GM03348 (cell line): Measurements from ENCODE around the gene DDX43.
"Not testable (repeated sequence)": the region's sequence is repeated elsewhere in the genome, so short reads cannot be mapped to it uniquely, and the experiment has no call there.

Experiments
- DNase-seq: peaks from one replicate; pipeline ENCODE4 v3.0.0; 2012; ENCODE audit warnings: low spot score

The DDX43 gene

DNA sequence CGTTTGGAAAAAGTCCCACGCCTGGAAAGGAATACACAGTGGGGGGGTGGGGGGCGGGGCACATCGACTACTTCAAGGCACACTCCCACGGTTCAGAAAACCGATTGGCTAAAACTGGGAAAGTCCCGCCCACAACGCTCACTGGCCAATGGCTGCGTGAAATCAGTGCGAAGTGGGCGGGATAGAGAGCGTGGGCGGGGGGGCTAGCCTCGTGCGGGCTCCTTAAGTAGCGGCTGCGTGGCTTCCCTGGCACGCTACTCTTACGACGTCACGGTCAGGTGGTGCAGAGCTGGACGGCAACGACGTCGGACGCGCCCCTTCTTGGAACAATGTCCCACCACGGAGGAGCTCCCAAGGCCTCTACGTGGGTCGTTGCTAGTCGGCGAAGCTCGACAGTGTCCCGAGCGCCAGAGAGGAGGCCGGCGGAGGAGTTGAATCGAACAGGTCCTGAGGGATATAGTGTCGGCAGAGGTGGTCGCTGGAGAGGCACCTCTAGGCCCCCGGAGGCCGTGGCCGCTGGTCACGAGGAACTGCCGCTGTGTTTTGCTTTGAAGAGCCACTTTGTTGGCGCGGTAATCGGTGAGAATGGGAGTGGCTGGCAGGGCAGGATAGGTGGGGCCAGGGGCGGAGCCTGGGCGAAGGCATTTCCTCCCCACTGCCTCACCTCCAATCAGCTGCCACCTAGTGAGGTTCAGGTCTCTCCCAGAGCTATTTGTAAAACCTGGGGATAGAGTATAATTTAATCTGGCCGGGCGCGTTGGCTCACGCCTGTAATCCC, at the start of gene DDX43:
Gene DDX43 (plus strand): TSS at position 252 of the 778 bp plus-strand sequence. CDS start 78 bp downstream, at position 330.
- peak; percentile 9 for DNase-seq

DNA sequence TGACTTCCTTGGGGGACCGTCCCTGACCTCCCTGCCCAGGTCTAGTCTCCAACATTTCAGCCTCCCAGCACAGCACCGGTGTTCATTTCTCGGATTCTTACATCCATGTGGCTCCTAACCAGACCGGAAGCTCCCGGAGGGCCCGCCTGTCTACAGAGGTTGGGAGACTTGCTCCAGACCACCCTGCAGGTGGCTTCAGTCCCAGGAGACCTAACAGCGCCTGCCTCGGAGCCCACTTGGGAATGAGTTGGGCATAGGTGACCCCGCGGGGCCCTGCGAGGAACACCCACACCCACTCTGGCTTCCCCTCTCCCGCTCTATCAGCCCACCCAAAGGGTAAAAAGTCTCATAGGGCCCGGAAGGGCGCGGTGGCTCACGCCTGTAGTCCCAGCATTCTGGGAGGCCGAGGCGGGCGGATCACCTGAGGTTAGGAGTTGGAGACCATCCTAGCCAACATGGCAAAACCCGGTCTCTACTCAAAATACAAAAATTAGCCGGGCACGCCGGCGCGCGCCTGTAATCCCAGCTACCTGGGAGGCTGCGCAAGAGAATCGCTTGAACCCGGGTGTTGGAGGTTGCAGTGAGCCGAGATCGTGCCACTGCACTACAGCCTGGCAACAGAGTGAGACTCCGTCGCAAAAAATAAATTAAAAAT, 46.0 kb upstream of the DDX43 start:
- DNase-seq: no peak

DNA sequence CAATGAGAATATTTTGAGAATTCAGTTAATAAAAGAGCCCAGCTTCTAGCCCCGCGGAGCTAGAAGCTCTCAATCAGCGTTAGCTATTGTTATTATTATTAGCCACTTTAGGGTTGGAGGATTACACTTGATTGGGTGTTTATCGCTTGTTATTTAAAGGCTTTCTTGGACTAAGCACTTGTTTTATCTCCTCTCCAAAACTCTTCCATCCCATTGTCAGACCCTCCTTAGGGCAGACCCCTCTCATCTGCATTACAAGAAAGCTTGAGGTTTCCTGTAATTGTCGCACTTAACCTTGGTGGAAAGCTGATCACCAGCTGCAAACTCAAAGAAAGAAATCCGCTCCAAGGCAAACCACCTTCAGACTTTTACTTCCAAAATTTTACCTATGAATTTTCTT, 45.3 kb upstream of the DDX43 start:
- DNase-seq: no peak

DNA sequence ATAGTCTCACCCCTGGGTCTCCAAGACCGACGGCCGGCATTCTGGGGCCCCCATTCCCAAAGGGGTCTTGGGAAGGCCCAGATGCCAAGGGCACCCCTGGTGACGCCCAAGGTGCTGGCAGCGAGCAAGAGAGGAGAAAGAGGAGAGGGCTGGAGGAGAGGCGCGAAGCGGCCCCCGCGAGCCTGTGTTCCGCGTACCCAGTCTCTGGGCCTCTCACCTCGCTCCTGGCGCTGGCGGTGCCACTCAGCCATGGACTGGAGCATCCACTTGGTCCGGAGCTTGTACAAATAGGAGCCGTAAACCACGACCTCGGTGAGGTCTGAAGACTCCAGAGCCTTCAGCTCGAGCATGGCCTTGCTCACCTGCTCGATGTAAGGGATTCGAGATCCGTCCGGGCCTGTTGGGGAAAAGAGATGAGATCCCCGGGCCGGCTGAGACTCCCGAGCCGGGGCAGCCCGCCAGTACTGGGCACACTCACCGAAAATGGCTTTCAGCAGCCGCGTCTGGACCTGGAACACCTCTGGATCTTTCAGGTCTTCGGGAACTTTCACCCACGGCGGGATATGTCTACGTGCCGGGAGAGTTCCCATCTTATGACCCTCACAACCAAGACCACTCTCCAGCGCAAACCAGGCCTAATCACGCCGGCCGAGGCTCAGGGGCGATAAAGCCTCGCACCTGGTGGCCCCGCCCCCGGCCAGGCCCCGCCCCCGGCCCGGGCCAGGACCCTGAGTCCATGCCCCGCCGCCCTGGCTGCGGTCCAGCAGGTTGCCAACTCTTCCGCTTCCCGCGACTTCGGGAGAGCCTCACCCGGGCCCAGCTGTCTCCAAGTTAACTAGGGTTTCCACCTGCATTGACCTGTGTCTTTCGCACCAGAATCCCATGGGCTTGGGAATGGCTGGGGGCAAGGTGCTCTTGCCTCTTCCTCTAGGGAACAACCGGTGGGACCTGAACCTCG, 40.7 kb upstream of the DDX43 start, which contains the start of gene DPPA5:
Gene DPPA5 (minus strand): TSS at position 641 of the 958 bp plus-strand sequence. CDS start 51 bp downstream, at position 590.
- no peak for DNase-seq

DNA sequence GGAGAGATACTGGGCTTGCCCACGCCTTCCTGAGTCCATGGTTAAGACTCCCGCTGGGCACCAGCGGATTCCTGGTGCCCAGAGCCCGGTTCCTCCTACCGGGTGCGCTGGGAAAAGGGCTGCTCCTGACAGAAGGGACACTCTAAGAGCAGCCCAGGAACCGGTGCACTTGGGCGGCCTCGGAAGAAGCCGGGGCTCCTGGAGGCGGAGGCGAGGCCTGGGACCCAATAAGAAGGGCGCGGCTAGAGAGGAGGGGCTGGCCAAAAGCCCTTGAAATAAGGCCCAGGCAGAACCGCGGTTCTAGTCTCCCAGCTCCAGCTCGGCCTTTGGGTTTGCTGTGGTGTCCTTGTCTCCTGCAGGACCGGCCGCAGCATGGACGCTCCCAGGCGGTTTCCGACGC, 32.3 kb upstream of the DDX43 start, which contains the start of gene KHDC3L:
Gene KHDC3L (plus strand): TSS at position 301 of the 400 bp plus-strand sequence. CDS start 72 bp downstream, at position 373.
- no peak for DNase-seq

DNA sequence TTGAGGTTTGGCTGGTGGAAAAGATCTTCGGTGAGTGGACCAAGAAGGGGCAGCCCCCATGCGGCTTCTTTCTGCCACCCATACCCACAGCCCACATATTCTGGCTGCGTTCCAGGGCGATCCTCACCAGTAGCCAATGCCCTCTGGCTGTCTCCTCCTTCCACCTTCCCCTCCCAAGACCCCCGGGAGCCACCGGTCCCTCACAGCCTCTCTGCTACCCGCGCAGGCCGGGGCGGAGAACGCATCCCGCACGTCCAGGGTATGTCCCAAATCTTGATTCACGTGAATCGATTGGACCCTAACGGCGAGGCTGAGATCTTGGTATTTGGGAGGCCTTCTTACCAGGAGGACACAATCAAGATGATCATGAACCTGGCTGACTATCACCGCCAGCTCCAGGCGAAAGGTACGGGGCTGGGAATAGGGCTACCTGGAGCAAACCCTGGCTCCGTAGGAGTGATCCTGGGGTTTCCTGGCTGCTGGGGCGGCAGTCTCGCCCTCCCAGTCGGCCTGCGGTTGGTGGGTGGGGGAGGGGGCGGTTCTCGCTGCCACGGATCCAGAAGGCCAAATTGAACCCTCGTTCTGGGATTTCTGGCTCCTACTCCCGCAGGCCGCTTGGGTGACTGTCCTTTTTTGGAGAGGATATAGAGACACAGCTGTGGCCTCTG, 31.6 kb upstream of the DDX43 start:
- no peak for DNase-seq

DNA sequence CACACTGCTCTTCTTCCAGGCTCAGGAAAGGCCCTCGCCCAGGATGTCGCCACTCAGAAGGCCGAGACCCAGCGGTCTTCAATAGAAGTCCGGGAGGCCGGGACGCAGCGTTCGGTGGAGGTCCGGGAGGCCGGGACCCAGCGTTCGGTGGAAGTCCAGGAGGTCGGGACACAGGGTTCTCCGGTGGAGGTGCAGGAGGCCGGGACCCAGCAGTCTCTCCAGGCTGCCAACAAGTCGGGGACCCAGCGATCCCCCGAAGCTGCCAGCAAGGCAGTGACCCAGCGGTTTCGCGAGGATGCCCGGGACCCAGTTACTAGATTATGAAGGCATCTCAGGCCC, 31.1 kb upstream of the DDX43 start:
- no peak for DNase-seq

DNA sequence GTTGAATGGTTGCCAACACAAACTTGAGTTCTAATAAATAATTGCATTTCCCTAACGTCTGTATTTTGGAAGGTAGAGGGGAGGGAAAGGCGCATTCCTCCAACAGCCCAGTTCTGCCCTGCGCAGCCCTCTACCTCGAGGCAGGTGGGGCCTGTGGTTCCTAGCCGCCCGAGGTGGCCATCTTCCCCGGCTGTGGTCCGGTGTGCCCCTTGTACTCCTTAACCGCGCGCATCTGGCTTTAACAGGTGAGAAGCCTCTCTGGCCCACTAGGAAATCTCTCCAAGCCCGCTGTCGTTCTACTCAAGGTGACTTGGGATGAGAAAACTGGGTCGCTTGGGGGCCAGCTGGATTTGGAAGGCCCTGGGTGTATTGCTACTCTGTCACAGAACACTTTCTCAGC, 30.5 kb upstream of the DDX43 start:
- no peak for DNase-seq

DNA sequence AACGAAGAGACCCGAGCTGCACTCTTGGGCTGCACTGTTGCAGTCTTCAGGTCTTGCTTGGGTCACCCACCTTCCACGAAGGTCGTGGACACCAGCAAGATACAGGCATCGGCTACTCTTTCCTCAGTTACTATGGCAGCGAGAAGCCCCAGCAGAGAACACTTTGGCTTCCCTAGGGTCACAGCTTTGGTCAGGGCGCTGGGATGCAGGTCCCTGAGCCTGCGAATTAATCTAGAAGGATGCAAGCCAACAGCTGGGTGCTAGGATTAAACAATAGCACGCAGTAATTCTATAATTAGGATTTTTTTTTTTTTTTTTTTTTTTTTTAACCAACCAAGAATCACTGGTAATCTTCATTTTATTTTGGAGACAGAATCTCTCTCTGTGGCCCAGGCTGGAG, 30.1 kb upstream of the DDX43 start:
- no peak for DNase-seq

DNA sequence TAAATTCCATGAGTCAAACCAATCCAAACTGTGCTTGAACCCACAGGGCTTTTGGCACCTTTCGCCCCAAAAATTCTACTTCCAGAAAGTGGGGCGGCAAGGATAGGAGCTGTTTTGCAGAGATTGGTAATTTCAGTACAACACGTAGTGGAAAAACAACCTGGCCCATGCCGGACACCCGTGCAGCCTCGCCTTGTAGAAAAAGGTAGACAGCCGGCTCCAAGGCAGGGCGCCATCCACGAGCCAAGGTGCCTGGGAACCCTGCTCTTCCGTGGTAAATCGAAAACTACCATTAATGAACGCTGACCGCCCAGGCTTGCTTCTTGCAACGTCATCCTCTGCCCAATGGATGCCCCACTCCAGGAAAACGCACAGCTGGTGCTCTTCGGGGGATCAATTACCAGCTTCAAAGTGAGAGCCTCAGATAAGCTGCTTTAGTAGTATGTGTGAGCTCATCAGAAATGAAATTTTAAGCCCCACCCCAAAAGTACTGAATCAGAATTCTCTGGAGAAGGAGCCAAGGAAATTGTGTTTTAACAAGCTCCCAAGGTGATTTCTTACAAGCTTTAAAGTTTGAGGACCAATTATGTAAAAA, 26.8 kb upstream of the DDX43 start:
- no peak for DNase-seq

DNA sequence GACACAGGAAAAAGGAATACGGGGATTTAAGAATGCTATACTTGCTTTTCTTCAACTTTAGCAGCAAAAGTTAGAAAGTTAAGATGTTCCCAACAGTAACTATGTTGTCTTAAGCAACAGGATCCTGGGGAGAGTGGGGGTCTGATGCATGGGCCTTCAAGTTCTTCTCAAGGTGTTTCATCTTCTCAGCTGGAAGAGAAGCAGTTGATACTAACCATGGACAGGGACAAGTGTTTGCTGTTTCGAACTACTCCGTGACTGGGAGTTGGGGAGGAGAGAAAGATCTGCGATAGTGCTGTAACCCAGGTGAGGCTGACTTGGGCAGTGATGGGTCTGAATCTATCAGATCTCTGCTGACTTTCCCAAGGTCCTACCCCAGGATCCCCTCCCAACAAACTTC, 26.0 kb upstream of the DDX43 start:
- no peak for DNase-seq

DNA sequence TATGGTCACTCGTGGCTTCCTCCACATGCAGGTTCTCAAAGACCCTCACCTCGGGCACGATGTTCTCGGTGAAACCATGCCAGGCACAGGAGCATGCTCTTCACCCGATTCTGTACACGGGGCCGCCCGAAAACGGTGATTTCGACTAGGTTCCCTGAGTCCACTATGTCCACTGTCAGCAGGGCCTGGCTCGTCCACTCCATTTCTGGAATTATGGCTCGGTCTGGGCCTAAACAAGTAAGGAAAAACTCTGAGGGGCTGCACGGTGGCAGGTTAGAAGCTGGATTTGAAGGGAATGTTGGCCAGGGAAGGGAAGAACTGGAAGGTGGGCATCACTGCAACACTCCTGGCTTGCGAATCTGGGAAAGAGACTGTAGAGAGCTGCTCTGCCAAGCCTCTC, 25.5 kb upstream of the DDX43 start:
- no peak for DNase-seq

DNA sequence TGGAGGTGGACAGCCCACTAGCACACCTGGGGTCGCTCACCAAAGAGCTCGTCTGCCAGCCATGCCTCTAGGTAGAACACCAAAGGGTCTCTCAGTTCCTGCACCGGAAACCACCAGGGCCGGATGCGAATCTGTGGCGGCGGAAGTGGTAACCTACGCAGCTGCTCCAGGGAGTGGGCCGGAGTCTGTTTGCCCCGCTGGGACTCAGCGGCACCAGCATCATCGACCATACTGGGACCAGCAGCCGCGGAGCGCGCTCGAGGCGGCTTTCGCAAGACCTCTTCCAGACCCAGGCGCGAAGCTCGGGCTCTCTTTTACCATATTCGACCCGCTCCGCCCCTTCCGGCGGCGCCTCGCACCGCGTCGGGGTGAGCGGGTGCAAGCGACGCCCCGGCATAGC, 25.1 kb upstream of the DDX43 start, which contains the start of gene OOEP:
Gene OOEP (minus strand): TSS at position 335 of the 400 bp plus-strand sequence. CDS start 105 bp downstream, at position 230.
- no peak for DNase-seq

DNA sequence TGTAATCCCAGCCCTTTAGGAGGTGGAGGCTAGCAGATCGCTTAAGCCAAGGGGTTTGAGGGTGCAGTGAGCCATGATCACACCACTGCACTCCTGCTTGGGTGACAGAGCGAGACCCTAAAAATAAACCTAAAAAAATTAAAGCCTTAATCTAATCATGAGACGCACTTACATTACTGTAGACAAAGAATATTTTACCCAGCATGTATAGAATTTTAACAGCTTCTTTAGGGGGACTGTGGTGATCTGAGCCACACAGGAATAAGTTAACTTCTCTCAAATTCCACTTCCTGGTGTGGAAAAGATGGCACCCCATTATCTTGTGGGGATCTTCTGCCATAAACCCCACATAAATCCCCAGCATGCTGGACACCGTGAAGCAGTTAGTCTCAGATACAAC, 22.6 kb upstream of the DDX43 start:
- no peak for DNase-seq

DNA sequence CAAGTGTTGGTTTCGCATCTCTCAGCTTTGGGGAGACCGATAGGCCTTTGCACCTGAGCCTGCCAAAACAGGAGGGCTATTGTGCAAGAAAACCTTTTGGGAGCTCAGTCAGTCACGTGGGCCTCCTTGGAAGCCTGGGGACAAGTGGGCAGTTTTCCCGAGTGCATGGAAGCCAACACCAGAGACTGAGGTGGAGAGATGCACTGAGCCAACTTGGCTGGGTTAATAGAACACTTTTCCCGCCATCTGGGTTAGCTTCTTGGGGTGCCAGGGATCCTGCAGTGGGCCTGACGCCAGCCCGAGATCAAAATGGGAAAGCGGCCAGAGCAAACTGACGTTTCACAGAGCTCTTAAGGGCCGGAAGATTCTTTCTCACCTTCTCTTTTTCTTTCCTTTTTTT, 22.1 kb upstream of the DDX43 start:
- no peak for DNase-seq

DNA sequence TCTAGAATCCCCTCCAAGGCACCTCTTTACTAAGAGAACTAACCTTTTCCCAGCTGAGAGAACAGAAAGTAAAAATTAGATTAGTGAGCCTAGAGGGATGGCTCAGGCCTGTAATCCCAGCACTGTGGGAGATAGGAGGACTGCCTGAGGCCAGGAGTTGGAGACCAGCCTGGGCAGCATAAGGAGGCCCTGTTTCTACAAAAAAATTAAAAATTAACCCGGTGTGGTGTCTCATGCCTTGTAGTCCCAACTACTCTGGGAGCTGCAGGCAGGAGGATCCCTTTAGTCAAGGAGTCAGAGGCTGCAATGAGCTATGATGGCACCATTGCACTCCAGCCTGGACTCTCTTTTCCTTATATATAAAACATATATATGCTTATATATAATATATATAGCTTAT, 19.4 kb upstream of the DDX43 start:
- DNase-seq: no peak

DNA sequence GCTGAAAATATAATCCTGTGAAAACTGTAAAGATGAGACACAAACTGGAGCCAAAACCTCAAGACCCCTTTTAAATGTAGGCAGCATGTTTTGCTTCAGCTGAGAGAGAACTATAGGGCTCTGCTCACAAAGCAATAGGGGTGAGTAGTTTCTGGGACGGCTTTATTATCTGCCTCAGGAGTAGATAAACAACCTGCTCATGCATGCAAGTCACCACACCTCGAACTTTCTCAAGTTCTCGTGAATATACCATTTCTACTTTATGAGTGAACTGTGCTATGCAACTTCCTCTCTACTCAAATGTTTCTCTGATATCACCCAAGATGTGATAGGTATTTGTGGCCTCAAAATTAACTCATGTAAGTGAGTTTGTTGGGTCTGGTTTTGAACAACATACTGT, 17.4 kb upstream of the DDX43 start:
- DNase-seq: no peak

DNA sequence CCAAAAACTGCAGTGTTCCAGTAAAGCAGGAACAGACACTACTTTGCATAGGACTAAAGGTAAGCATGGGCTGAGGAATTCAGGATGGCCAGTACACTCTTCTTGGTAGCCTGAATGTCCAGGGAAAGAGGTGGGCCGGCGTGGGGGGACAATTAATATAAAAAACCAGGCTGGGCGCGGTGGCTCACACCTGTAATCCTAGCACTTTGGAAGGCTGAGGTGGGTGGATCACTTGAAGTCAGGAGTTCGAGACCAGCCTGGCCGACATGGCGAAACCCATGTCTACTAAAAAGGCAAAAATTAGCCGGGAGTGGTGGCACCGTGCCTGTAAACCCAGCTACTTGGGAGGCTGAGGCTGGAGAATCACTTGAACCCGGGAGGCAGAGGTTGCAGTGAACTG, 13.1 kb upstream of the DDX43 start:
- DNase-seq: not testable (repeated sequence)

DNA sequence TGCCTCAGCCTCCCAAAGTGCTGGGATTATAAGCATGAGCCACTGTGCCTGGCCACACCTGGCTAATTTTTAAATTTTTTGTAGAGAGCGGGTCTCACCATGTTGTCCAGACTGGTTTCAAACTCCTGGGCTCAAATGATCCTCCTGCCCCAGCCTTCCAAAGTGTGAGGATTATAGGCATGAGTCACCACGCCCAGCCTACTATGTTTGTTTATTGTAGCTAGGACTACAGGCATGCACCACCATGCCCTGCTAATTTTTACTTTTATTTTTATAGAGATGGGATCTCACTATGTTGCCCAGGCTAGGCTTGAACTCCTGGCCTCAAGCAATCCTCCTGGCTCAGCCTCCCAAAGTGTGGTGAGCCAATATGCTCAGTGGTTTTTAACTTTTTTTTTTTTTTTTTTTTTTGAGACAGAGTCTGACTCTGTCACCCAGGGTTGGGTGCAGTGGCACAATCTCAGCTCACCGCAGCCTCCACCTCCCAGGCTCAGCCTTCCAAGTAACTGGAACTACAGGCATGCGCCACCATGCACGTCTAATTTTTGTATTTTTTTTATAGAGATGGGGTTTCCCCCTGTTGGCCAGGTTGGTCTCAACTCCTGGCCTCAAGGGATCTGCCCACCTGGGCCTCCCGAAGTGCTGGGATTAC, 12.0 kb upstream of the DDX43 start:
- DNase-seq: no peak

DNA sequence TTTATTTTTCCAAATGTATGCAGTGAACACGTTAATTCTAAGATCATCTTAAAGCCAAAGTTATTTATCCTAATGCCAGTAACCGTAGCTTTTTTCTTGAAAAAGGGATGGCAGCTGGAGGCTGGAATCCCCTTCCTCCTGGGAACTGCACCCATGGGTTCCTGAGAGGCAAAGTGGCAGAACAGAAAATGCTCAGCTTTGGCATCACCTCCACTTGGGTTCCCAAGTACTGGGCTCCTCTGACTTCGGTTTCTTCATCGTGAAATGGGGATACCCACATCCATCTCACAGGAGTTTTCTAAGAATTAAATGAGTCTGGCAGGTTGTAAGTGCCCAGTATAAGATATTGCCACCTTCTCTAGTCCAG, 6.2 kb upstream of the DDX43 start:
- no peak for DNase-seq
